ENCODE measurements around the gene GSTCD. TPM values are rescaled to one million over a fixed set of nuclear protein-coding genes. Genes with fewer than 3 reads are reported as not detected.

The GSTCD gene
- 12.8 and 13.2 TPM in 2 replicates for total RNA-seq
- 11.6 TPM for total RNA-seq (2013)
- polyA plus RNA-seq, result 5.0 and 5.4 TPM in 2 replicates
- 9.1 and 12.6 TPM in 2 replicates for polyA minus RNA-seq

- Mint-ChIP-seq H3K9me3 (ENCODE audit: insufficient read depth) (no peaks in the 10 kb centered on the region), H3K27me3 (no peaks in the 10 kb centered on the region), H3K4me1 (peaks cover 37% of the 10 kb centered on the region), H3K27ac (peak within 1 kb of the TSS; percentile 98), H3K4me3 (peak within 1 kb of the TSS; percentile 100)
- TF ChIP-seq, protein P1, sequence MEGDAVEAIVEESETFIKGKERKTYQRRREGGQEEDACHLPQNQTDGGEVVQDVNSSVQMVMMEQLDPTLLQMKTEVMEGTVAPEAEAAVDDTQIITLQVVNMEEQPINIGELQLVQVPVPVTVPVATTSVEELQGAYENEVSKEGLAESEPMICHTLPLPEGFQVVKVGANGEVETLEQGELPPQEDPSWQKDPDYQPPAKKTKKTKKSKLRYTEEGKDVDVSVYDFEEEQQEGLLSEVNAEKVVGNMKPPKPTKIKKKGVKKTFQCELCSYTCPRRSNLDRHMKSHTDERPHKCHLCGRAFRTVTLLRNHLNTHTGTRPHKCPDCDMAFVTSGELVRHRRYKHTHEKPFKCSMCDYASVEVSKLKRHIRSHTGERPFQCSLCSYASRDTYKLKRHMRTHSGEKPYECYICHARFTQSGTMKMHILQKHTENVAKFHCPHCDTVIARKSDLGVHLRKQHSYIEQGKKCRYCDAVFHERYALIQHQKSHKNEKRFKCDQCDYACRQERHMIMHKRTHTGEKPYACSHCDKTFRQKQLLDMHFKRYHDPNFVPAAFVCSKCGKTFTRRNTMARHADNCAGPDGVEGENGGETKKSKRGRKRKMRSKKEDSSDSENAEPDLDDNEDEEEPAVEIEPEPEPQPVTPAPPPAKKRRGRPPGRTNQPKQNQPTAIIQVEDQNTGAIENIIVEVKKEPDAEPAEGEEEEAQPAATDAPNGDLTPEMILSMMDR (IDR thresholded peaks at IDR 0.05), result no peak
- TF ChIP-seq EZH2 (IDR thresholded peaks at IDR 0.05; ENCODE audit: borderline replicate concordance, insufficient read depth, low read depth, low read length, poor library complexity, severe bottlenecking), result no peak
- ChIA-PET CTCF (interaction anchor here (0.8 to 1.5 kb wide), 3 partner anchors 9 to 237 kb away, joined by 3 to 5 read pairs (median 5); no protein-coding TSS in a partner anchor), POLR2A (no interaction called here)
- H3K27ac ChIP-seq (ENCODE audit: low read length in 2 of 2), result peak within 1 kb of the TSS; percentile 81 to 92
- peaks cover 70% of the 10 kb centered on the region for H3K79me2 ChIP-seq (ENCODE audit: control insufficient read depth, insufficient read depth, low read length)
- H3K27me3 ChIP-seq (replicated peaks in 1 of 4; ENCODE audit: control extremely low read depth in 1 of 4, control insufficient read depth in 3 of 4, insufficient read depth in 4 of 4, low read length in 3 of 4), result no peaks in the 10 kb centered on the region
- intact Hi-C loops (cut with micrococcal nuclease), result loop anchor here (1.0 to 5.0 kb wide), 4 partner anchors 234 to 966 kb away; partner anchors contain the start of genes AIMP1, PPA2, TBCK and TET2
- H3K9ac ChIP-seq (ENCODE audit: low read length), result peak within 1 kb of the TSS; percentile 94
- no peaks in the 10 kb centered on the region for H3K9me3 ChIP-seq (ENCODE audit: control extremely low read depth in 1 of 3, control insufficient read depth in 2 of 3, insufficient read depth in 1 of 3, low read length in 2 of 3)
- peak within 1 kb of the TSS; percentile 95 for H2AFZ ChIP-seq (ENCODE audit: insufficient read depth, low read depth, low read length, poor library complexity, severe bottlenecking)
- ATAC-seq (ENCODE audit: low read depth) (peak; percentile 94), DNase-seq (peak; percentile 94)
- H4K20me1 ChIP-seq (ENCODE audit: control insufficient read depth, insufficient read depth, low read length, poor library complexity, severe bottlenecking), result peaks cover 4% of the 10 kb centered on the region
- peak within 1 kb of the TSS; percentile 80 for H3K4me2 ChIP-seq (replicated peaks; ENCODE audit: low read depth, low read length, poor library complexity, severe bottlenecking)
- peaks cover 0 to 3% of the 10 kb centered on the region in 2 experiments for H3K36me3 ChIP-seq (replicated peaks in 1 of 2; ENCODE audit: control extremely low read depth in 1 of 2, control insufficient read depth in 1 of 2, extremely low read depth in 1 of 2, insufficient read depth in 2 of 2, low read length in 1 of 2)
- peaks cover 14 to 19% of the 10 kb centered on the region in 2 donors for H3K4me1 ChIP-seq (ENCODE audit: control insufficient read depth in 2 of 2, insufficient read depth in 2 of 2, low read length in 2 of 2)
- peak within 1 kb of the TSS; percentile 80 to 99 (median 90) for H3K4me3 ChIP-seq (ENCODE audit: control extremely low read depth in 1 of 5, extremely low read depth in 1 of 5, insufficient read depth in 1 of 5, low read depth in 2 of 5, low read length in 4 of 5)
- under 1% methylated on average over 62 of the region's 63 CpGs for WGBS (ENCODE audit: insufficient coverage)
These were observed at the start of gene GSTCD, which contains the start of gene INTS12 for GRCh38 chr4:105708181-105709080. TSS of gene GSTCD (plus strand) at chr4:105708784. CDS start at chr4:105717614, 8,830 bp downstream. TSS of gene INTS12 (minus strand) at chr4:105708689. CDS start at chr4:105700005, 8,684 bp downstream.

All from B cell (primary cell).